Measurements from ENCODE around the gene VPS35L.
A peak's percentile ranks its signal among the peaks of the same experiment; 100 is the strongest.
"Not testable (repeated sequence)": the region's sequence is repeated elsewhere in the genome, so short reads cannot be mapped to it uniquely, and the experiment has no call there.

VPS35L gene

DNA sequence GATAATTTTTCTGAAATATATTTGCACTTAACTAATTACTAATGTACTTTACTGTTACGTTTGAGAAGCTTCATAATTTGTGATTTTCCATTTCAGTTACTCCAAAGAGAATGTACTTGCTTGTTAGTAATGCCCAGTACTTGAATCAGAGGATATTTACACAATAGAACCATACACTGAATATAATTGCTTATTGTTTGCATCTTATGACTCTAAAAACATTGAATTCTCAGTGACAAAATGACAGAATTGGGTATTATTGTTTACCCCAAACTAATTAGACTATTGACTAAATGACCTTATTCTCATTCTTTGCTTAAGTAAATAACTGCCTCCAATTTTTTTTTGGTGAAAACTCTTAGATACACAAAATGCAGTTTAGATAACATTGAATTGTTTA lies 22.9 kb upstream of the VPS35L start:
- DNase-seq, result no peak

DNA sequence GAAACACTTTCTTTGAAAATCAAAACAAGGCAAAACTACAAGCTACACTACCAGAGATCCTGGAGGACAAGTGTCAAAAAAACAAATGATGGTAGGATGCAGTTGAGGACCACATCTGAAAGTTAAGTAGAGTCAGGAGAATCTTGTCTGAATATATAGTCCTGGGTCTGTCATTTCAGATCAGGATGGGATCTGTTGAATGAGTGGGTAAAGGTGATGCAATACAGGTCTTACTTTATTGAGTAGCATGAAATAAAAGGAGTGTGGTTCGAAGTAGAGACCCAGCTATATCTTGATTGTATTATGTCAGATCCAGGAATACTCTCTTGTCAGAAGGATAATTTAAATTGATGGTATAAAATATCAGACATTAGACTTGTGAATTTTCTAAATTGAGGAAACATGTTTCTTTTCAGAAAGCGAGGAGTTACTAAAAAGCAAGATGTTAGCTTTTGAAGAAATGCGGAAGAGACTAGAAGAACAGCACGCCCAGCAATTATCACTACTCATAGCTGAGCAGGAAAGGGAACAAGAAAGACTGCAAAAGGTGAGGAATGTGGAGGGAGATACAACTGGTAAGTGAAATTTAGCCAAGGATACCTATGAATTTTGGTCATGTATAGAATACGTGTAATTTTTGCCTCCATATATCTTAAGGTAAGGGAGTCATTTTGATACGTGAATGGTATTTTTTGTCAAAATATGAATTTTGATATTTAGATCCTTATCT lies 15.1 kb upstream of the VPS35L start:
- no peak for DNase-seq

- no peak for DNase-seq
These were observed 13.2 kb upstream of the VPS35L start for GRCh38 chr16:19542138-19542821.

GRCh38 chr16:19543278-19543996 lies 12.1 kb upstream of the VPS35L start:
- DNase-seq, result not testable (repeated sequence)

- no peak for DNase-seq
These were observed 7.4 kb upstream of the VPS35L start for GRCh38 chr16:19548144-19548543.

DNA sequence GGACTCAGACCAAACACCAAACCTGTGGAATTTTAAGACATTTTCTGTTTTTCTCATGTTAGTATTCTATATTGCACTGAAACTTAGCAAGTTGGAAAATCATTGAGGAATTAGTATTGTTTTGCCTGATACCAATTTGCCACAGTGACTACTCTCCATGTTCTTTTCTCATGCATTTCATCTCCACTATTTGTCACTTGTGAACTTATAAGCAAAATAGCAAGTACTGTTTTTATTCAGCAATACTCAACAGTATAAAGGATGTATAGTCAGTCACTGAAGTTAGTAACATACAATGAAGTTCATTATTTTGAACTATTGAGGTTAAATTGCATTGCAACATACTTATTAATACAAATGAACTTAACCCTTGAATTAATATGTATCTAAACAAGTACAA lies 5.8 kb upstream of the VPS35L start:
- DNase-seq, result no peak

DNA sequence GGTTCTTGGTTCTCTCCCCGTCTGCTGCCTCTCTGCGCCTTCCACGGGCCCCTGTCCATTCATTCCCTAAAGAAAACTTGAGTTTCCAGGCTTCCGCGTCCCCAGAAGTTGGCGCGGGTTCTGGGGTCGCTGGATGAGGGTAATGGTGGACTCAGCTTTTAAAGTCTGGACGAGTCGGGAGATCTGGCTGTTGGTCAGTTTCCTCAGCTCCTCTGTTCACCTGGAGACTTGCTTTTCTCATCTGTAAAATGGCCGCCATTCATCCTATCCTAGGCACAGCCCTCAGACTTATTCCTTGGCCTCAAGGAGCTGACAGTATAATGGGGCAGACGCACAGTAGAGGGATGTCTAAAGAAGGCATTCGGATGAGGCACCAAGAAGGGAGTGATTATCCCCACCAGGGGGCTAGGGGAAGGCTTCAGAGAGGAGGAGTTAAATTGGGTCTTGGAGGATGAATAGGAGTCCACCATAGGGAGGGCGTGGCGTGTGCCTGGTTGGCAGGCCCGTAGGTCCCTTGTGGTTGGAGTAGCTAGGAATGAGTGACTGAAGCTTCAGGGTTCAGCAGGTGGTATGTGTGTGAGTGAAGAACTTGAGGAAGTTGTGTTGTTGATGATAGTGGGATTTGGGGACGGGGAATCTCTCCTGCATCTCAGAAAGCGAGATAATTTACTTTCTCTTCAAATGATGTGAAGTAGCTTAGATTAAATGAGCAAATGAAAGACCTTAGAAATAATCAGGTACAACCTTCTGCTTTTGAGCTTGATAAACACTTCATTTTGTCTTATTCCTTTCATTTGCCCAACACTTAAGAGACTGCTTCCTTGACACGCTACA lies 652 bp downstream of the VPS35L start:
- peak; percentile 37 to 56 (median 46) for DNase-seq

GRCh38 chr16:19559242-19559910 lies 3.9 kb downstream of the VPS35L start:
- peak; percentile 71 to 84 (median 74) for DNase-seq

DNA sequence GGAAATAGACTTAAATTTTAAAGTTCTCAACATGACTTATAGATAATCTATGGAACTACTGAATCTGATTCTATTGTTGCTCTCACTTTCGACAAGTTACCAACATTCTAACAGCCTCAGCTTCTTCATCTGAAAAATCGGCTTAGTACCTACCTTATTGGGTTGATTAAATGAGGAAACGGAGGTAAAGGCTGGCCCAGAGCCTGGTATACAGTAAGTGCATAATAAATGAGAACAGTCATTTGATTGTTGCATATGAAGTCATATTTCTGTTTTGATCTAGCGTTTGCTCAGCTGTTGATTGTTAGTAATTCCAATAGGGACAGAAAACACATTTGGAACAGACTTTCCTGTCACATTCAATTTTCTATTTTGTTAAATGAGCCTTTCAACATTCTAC lies 4.6 kb downstream of the VPS35L start:
- no peak for DNase-seq

GRCh38 chr16:19563377-19563776 lies 7.9 kb downstream of the VPS35L start:
- DNase-seq, result no peak

DNA sequence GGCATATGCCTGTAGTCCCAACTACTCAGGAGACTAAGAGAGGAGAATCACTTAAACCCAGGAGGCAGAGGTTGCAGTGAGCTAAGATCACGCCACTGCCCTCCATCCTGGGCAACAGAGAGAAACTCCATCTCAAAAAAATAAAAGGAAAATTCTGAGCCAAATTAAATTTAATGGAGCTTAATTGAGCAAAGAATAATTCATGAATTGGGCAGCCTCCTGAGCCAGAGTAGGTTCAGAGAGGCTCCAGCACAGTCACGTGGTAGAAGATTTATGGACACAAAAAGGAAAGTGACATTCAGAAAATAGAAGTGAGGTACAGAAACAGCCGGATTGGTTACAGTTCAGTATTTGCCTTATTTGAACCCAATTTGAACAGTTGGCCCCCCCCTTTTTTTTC lies 10.9 kb downstream of the VPS35L start:
- no peak for DNase-seq

DNA sequence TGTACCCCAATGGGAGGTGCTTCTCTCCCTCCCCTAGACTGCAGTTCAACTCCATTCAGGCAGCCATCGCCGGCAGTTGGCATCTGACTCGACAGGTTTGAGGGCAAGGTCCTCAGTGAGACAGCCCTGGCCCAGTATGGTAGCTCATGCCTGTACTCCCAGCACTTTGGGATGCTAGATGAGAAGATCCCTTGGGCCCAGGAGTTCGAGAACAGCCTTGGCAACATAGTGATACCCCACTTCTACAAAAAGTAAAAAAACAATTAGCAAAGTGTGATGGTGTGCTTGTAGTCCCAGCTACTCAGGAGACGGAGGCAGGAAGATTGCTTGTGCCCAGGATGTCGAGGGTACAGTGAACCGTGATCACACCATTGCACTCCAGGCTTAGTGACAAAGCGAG lies 12.1 kb downstream of the VPS35L start:
- DNase-seq, result no peak

GRCh38 chr16:19573997-19574396 lies 18.5 kb downstream of the VPS35L start:
- DNase-seq, result no peak

GRCh38 chr16:19574615-19575014 lies 19.1 kb downstream of the VPS35L start:
- DNase-seq, result no peak

DNA sequence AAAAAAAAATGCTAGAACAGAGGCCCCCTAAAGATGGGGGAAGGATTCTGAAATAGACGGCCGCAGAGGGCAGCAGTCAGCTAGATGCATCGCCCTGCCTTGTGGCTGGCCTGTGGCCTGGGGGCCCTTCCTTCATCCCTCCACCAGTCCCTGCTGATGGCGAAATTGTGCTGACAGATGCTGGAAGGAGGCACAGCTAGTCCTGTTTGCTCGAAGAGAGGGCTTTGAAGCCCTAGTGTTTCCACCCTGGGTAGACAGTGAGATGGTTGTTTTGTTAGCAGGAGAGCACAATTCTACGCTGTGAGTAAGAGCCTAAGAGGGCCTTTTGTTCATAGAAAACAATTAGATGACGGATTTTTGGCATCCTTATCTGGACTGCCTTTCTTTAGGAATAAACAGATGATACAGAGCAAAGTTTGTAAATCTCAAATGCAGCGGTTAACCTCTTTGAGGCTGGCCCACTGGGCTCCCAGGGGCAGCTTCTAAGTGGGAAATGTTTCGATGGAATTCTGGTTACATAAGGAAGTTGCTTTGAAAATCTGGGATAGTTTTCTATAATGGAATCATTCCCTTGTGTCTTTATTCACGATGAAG lies 23.0 kb downstream of the VPS35L start:
- DNase-seq, result no peak

- DNase-seq, result no peak
These were observed 26.7 kb downstream of the VPS35L start for GRCh38 chr16:19582050-19582831.

- DNase-seq, result peak; percentile 33 to 52 (median 44)
These were observed 28.3 kb downstream of the VPS35L start for GRCh38 chr16:19583665-19584300.

DNA sequence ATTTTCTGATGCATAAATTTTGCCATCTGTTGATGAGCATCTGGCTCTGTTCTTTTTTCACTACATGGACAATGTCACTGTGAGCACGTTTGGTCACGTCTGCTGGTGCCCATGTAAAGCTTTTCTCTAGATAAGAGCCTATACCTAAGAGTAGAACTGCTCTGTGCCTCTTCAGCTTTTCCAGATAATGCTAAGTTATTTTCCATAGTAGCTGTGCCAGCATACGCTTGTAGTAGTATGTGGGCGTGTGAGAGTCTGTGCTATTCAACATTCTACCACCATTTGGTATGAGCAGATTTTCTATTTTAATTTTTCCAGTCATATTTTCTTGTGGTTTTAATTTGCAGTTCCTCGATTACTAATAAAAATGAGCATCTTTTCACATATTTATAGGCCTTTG lies 33.2 kb downstream of the VPS35L start:
- DNase-seq, result peak in 1 of 4 experiments; percentile 3

- DNase-seq, result no peak
These were observed 33.6 kb downstream of the VPS35L start for GRCh38 chr16:19589106-19589505.

GRCh38 chr16:19589771-19590302 lies 34.3 kb downstream of the VPS35L start:
- peak in 3 of 4 experiments; percentile 6 to 16 (median 12) for DNase-seq
